Measurements from ENCODE around the gene LRRC8A. TPM values are rescaled to one million over a fixed set of nuclear protein-coding genes. Genes with fewer than 3 reads are reported as not detected.

Gene LRRC8A
- total and polyA plus RNA-seq, 2 of the 8 experiments (the other 6 are each of a cell fraction or from before 2014, with no cell fraction given), result 103 to 111 TPM

GRCh38 chr9:128862401-128862851 lies 19.5 kb upstream of the LRRC8A start:
- DNase-seq (ENCODE audit: low read depth in 1 of 2, low spot score in 2 of 2) (no peak), FAIRE-seq (no peak)
- peaks cover 0 to 5% of the 10 kb centered on the region in 2 experiments; a peak in 1 of 4 replicates for H3K79me2 ChIP-seq (ENCODE audit: control insufficient read depth in 1 of 2, insufficient read depth in 2 of 2, low read length in 2 of 2)
- H3K9ac ChIP-seq (replicated peaks in 1 of 4; ENCODE audit: extremely low read depth in 1 of 4, low read depth in 3 of 4, low read length in 3 of 4), result no peak overlapping the region
- no peaks in the 10 kb centered on the region for H3K27me3 ChIP-seq (replicated peaks in 1 of 4; ENCODE audit: control insufficient read depth in 3 of 4, extremely low read depth in 1 of 4, insufficient read depth in 3 of 4, low read length in 3 of 4)
- POLR2A ChIA-PET (ENCODE audit: partially characterized antibody), result interaction anchor here (0.6 to 1.3 kb wide), 5 partner anchors 11 to 166 kb away, joined by 3 to 6 read pairs (median 4); partner anchors contain the start of genes KYAT1 and LRRC8A
- H2BK120ac ChIP-seq (replicated peaks; ENCODE audit: low read depth, low read length), result no peak overlapping the region
- no peak for TF ChIP-seq RXRA (IDR thresholded peaks at IDR 0.05; ENCODE audit: insufficient read depth, low read depth, low read length)
- TF ChIP-seq ASH2L (IDR thresholded peaks at IDR 0.05; ENCODE audit: low read length), result no peak
- no peak for TF ChIP-seq TBP (IDR thresholded peaks at IDR 0.05; ENCODE audit: low read depth, low read length)
- no peak overlapping the region for H2BK12ac ChIP-seq (ENCODE audit: low read depth, low read length)
- H3K4me1 ChIP-seq (replicated peaks in 1 of 4; ENCODE audit: control insufficient read depth in 3 of 4, insufficient read depth in 4 of 4, low read length in 3 of 4), result peaks cover 0 to 5% (median 2%) of the 10 kb centered on the region in 4 experiments; a peak in 4 of 7 replicates
- no peak overlapping the region for H4K8ac ChIP-seq (ENCODE audit: extremely low read depth, insufficient read depth, low read length)
- CTCF ChIA-PET (ENCODE audit: partially characterized antibody), result interaction anchor here (0.6 to 8.8 kb wide), 14 partner anchors 9 to 180 kb away, joined by 3 to 139 read pairs (median 4); partner anchors contain the start of genes KYAT1, LRRC8A, PHYHD1 and SPOUT1
- H3K14ac ChIP-seq (ENCODE audit: insufficient read length), result no peak overlapping the region
- H3K23me2 ChIP-seq (ENCODE audit: low read depth, low read length), result no peaks in the 10 kb centered on the region
- H3K9me3 ChIP-seq (ENCODE audit: insufficient read depth in 2 of 2, low read depth in 1 of 2, low read length in 1 of 2), result no peaks in the 10 kb centered on the region
- no peak overlapping the region for H2BK5ac ChIP-seq (ENCODE audit: low read depth, low read length)
- no peak overlapping the region for H3K27ac ChIP-seq (ENCODE audit: low read depth, low read length)
- H3K18ac ChIP-seq (ENCODE audit: extremely low read depth, low read length), result no peak overlapping the region
- H3K36me3 ChIP-seq (ENCODE audit: control insufficient read depth in 2 of 4, insufficient read depth in 4 of 4, low read length in 3 of 4), result no peaks in the 10 kb centered on the region
- H2BK15ac ChIP-seq (ENCODE audit: low read length), result no peak overlapping the region
- no peak overlapping the region for H2AFZ ChIP-seq (ENCODE audit: low read length)
- H3K56ac ChIP-seq (replicated peaks; ENCODE audit: insufficient read length, low read depth, low read length), result no peak overlapping the region
- H3K23ac ChIP-seq (ENCODE audit: insufficient read length), result no peak overlapping the region
- H2BK20ac ChIP-seq (ENCODE audit: low read length), result no peak overlapping the region
- no peak overlapping the region for H4K91ac ChIP-seq (replicated peaks; ENCODE audit: insufficient read length, low read length)
- H3K79me1 ChIP-seq (ENCODE audit: low read depth, low read length), result peaks cover 5% of the 10 kb centered on the region; the same call in 1 of the 2 replicates
- no peak overlapping the region for H3K4me3 ChIP-seq (ENCODE audit: extremely low read depth in 1 of 4, insufficient read depth in 2 of 4, low read depth in 3 of 4, low read length in 4 of 4)
- H4K20me1 ChIP-seq (replicated peaks in 1 of 2; ENCODE audit: control insufficient read depth in 1 of 2, insufficient read depth in 2 of 2, low read length in 2 of 2), result peaks cover 0 to 2% of the 10 kb centered on the region in 2 experiments
- H3K4me2 ChIP-seq (ENCODE audit: insufficient read depth in 1 of 2, low read depth in 2 of 2, low read length in 2 of 2), result no peak overlapping the region
- no peak overlapping the region for H2AK5ac ChIP-seq (ENCODE audit: low read depth, low read length)
- 87% methylated on average over 6 of the region's 6 CpGs; no CpG with 5 or more reads in 1 of the 2 experiments for WGBS, 2 experiments (ENCODE audit: extremely low coverage in 1 of 2, insufficient coverage in 1 of 2, insufficient read length in 1 of 2, insufficient replicate concordance in 2 of 2, low coverage in 1 of 2, low lambda C conversion rate in 2 of 2, missing lambda C conversion rate in 1 of 2)
- H4K5ac ChIP-seq (ENCODE audit: insufficient read length, low read depth, low read length), result no peak overlapping the region
- no peak overlapping the region for H3K4ac ChIP-seq (replicated peaks; ENCODE audit: insufficient read length, low read depth, low read length)
